HG03520 (cell line): ENCODE data around the gene ATG4B.
"Not testable (repeated sequence)": the region's sequence is repeated elsewhere in the genome, so short reads cannot be mapped to it uniquely, and the experiment has no call there.

Experiments
- ATAC-seq: cut with Tn5 transposase; IDR thresholded peaks from one replicate; pipeline ENCODE4 v1.9.1; 2021; ENCODE audit warnings: mild to moderate bottlenecking, moderate library complexity; ENCODE audit not compliant: unreplicated experiment

ATG4B gene

GRCh38 chr2:241660593-241661213 lies 23.2 kb downstream of the ATG4B start:
- ATAC-seq = no peak

GRCh38 chr2:241662731-241663130 lies 25.2 kb downstream of the ATG4B start:
- not testable (repeated sequence) for ATAC-seq

GRCh38 chr2:241665731-241666440 lies 28.4 kb downstream of the ATG4B start:
- ATAC-seq = no peak

GRCh38 chr2:241666627-241667400 lies 29.3 kb downstream of the ATG4B start:
- ATAC-seq = no peak

- no peak for ATAC-seq
Observed at GRCh38 chr2:241668354-241668753, 30.9 kb downstream of the ATG4B start.

- no peak for ATAC-seq
Observed at GRCh38 chr2:241668839-241669238, 31.3 kb downstream of the ATG4B start.

- ATAC-seq = no peak
Observed at GRCh38 chr2:241670333-241671110, 33.0 kb downstream of the ATG4B start.

- no peak for ATAC-seq
Observed at GRCh38 chr2:241671457-241672240, 34.2 kb downstream of the ATG4B start.

GRCh38 chr2:241672243-241673188 lies 35.0 kb downstream of the ATG4B start:
- no peak for ATAC-seq

- no peak for ATAC-seq
Observed at GRCh38 chr2:241673189-241673663, 35.7 kb downstream of the ATG4B start.

GRCh38 chr2:241673797-241674725 lies 36.6 kb downstream of the ATG4B start:
- no peak for ATAC-seq

GRCh38 chr2:241675885-241676284 lies 38.4 kb downstream of the ATG4B start:
- no peak for ATAC-seq

GRCh38 chr2:241676665-241677064 lies 39.2 kb downstream of the ATG4B start:
- no peak for ATAC-seq

GRCh38 chr2:241677392-241677791 lies 39.9 kb downstream of the ATG4B start:
- no peak for ATAC-seq

- ATAC-seq = no peak
Observed at GRCh38 chr2:241678307-241678706, 40.8 kb downstream of the ATG4B start.

- ATAC-seq = no peak
Observed at GRCh38 chr2:241678784-241679540, 41.5 kb downstream of the ATG4B start.

- no peak for ATAC-seq
Observed at GRCh38 chr2:241680044-241680443, 42.6 kb downstream of the ATG4B start.
